ENCODE data around the gene BICDL2. TPM values are rescaled to one million over a fixed set of nuclear protein-coding genes. Genes with fewer than 3 reads are reported as not detected.

The BICDL2 gene
- polyA plus RNA-seq, 1 of the 3 experiments (the other 2 are of a cell fraction), result not detected

DNA sequence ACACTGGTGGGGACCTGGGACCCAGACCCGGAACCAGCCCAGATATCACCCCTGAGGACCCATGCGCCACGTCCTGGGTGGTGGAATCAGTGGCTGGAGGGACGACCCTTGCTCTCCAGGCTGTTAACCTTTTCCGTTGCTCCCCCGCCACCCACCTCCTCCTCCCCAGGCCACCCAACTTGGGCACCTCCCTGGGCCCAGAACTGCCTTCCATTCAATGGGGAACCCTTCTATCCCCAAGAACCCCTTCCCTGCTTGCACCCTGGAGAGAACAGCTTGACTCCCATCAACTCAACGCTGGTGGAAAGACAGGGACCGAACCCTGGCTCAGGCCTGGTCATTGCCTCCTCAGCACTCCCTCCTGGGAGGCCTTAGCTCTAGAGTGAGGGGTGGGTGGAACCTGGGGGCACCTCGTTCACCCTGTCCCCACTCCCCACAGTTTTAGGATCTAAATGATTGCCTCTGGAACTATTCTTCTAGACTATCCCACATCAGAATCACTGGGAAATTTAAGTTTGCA is 23.0 kb upstream of the BICDL2 start:
- H3K79me2 ChIP-seq (ENCODE audit: insufficient read depth), result no peaks in the 10 kb centered on the region
- no peaks in the 10 kb centered on the region for H3K9me3 ChIP-seq
- peaks cover 0 to 12% of the 10 kb centered on the region in 2 experiments; a peak in 1 of 4 replicates for H3K4me1 ChIP-seq (ENCODE audit: control insufficient read depth in 1 of 2, insufficient read depth in 2 of 2, low read depth in 1 of 2, low read length in 1 of 2)
- DNase-seq, result no peak
- no peaks in the 10 kb centered on the region for H4K20me1 ChIP-seq (ENCODE audit: insufficient read depth)
- no peaks in the 10 kb centered on the region for H3F3A ChIP-seq (replicated peaks; ENCODE audit: insufficient read depth)
- peak overlapping the region; percentile 70 to 87 for H3K4me3 ChIP-seq (ENCODE audit: low read depth in 2 of 2, low read length in 1 of 2)
- ChIA-PET CTCF (interaction anchor here (0.6 to 4.1 kb wide), 31 partner anchors 9 to 145 kb away, joined by 3 to 63 read pairs (median 11); partner anchors contain the start of genes HCFC1R1, THOC6, ZNF213 and ZSCAN10), POLR2A (interaction anchor here (1.3 to 2.0 kb wide), 2 partner anchors 12 to 69 kb away, joined by 3 to 6 read pairs; no protein-coding TSS in a partner anchor)
- no peaks in the 10 kb centered on the region for H3K9me2 ChIP-seq
- peak overlapping the region; percentile 53 to 72 for H3K27ac ChIP-seq (ENCODE audit: low read depth in 2 of 2, low read length in 1 of 2)
- H2AFZ ChIP-seq (ENCODE audit: low read depth), result peak overlapping the region; percentile 95
- H3K27me3 ChIP-seq (ENCODE audit: insufficient read depth), result no peaks in the 10 kb centered on the region
- no peaks in the 10 kb centered on the region for H3K36me3 ChIP-seq (replicated peaks in 1 of 2; ENCODE audit: control insufficient read depth in 1 of 2, insufficient read depth in 2 of 2, low read length in 1 of 2)
- WGBS (ENCODE audit: low lambda C conversion rate), result 79% methylated on average over 8 of the region's 9 CpGs
- peak overlapping the region; percentile 84 for H3K9ac ChIP-seq
- H3K4me2 ChIP-seq, result peak overlapping the region; percentile 99
- TF ChIP-seq, protein P1, sequence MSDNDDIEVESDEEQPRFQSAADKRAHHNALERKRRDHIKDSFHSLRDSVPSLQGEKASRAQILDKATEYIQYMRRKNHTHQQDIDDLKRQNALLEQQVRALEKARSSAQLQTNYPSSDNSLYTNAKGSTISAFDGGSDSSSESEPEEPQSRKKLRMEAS (IDR thresholded peaks at IDR 0.05; ENCODE audit: low read depth), result no peak
- TF ChIP-seq MXI1 (IDR thresholded peaks at IDR 0.05; ENCODE audit: low read depth, low read length) (no peak), RAD21 (IDR thresholded peaks at IDR 0.05; ENCODE audit: low read length) (no peak), MEF2A (IDR thresholded peaks at IDR 0.05; ENCODE audit: borderline replicate concordance, low read depth) (no peak), NFIC (IDR thresholded peaks at IDR 0.05; ENCODE audit: borderline replicate concordance) (no peak), RFX5 (IDR thresholded peaks at IDR 0.05; ENCODE audit: low read length) (no peak), RCOR1 (IDR thresholded peaks at IDR 0.05; ENCODE audit: low read length) (no peak), YY1 (IDR thresholded peaks at IDR 0.05; ENCODE audit: low read depth) (no peak), POLR2AphosphoS5 (IDR thresholded peaks at IDR 0.05; ENCODE audit: low read depth, low read length) (no peak)
- TF ChIP-seq, protein P2, sequence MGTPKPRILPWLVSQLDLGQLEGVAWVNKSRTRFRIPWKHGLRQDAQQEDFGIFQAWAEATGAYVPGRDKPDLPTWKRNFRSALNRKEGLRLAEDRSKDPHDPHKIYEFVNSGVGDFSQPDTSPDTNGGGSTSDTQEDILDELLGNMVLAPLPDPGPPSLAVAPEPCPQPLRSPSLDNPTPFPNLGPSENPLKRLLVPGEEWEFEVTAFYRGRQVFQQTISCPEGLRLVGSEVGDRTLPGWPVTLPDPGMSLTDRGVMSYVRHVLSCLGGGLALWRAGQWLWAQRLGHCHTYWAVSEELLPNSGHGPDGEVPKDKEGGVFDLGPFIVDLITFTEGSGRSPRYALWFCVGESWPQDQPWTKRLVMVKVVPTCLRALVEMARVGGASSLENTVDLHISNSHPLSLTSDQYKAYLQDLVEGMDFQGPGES (IDR thresholded peaks at IDR 0.05; ENCODE audit: low read depth, low read length), result no peak

DNA sequence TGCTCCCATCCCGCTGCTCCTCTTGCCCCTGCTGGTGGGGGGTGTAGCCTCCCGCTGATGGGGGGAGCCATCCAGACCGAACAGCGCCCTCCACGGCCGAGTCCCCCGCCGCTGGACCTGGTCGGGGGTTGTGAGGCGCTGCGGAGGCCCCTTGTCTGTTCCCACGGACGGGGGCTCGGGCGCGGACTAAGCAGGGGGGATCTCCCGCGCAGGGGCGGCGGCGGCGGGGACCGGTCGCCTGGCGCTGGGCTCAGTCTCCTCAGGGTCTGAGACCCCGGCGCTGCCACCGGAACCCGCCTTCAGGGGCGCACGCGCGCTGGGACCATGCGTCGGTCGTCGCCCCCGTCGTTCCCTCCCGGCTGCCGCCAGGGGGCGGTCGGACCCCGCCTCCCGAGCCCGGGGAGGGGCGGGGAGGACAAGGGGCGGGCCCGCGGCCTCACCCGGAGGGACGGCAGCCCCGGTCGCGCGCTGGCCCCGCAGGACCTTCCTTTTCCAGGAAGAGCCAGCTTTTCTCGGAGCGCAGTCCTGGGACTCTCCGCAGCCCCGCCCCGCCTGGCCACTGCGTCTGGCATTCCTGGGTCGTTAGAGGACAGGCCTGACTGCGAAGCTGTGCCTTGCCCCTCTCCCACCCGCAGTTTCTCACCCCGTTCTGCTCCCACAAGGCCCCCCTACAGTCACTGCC is 22.4 kb upstream of the BICDL2 start:
- no peaks in the 10 kb centered on the region for H3K9me2 ChIP-seq
- H3K27ac ChIP-seq (ENCODE audit: low read depth in 2 of 2, low read length in 1 of 2), result peak overlapping the region; percentile 53 to 72
- no peaks in the 10 kb centered on the region for H3K79me2 ChIP-seq (ENCODE audit: insufficient read depth)
- peak overlapping the region; percentile 99 for H3K4me2 ChIP-seq
- H4K20me1 ChIP-seq (ENCODE audit: insufficient read depth), result no peaks in the 10 kb centered on the region
- H3K36me3 ChIP-seq (replicated peaks in 1 of 2; ENCODE audit: control insufficient read depth in 1 of 2, insufficient read depth in 2 of 2, low read length in 1 of 2), result no peaks in the 10 kb centered on the region
- peaks cover 0 to 12% of the 10 kb centered on the region in 2 experiments; a peak in 1 of 4 replicates for H3K4me1 ChIP-seq (ENCODE audit: control insufficient read depth in 1 of 2, insufficient read depth in 2 of 2, low read depth in 1 of 2, low read length in 1 of 2)
- peak overlapping the region; percentile 84 for H3K9ac ChIP-seq
- H3F3A ChIP-seq (replicated peaks; ENCODE audit: insufficient read depth), result no peaks in the 10 kb centered on the region
- peak overlapping the region; percentile 95 for H2AFZ ChIP-seq (ENCODE audit: low read depth)
- 4% methylated on average over 11 of the region's 67 CpGs for WGBS (ENCODE audit: low lambda C conversion rate)
- DNase-seq, result peak; percentile 99
- no peaks in the 10 kb centered on the region for H3K27me3 ChIP-seq (ENCODE audit: insufficient read depth)
- H3K9me3 ChIP-seq, result no peaks in the 10 kb centered on the region
- POLR2A ChIA-PET, result interaction anchor here (0.5 to 2.0 kb wide), 4 partner anchors 11 to 840 kb away, joined by 3 to 6 read pairs (median 4); no protein-coding TSS in a partner anchor
- peak overlapping the region; percentile 70 to 87 for H3K4me3 ChIP-seq (ENCODE audit: low read depth in 2 of 2, low read length in 1 of 2)
- CTCF ChIA-PET, result interaction anchor here (0.6 to 4.1 kb wide), 50 partner anchors 8 to 145 kb away, joined by 3 to 63 read pairs (median 6); partner anchors contain the start of genes CLDN6, HCFC1R1, MMP25 and OR1F1
- no peak for TF ChIP-seq YY1 (IDR thresholded peaks at IDR 0.05; ENCODE audit: low read depth)
- TF ChIP-seq, protein P1 (IDR thresholded peaks at IDR 0.05; ENCODE audit: low read depth), result no peak
- no peak for TF ChIP-seq EZH2phosphoT487 (IDR thresholded peaks at IDR 0.05; ENCODE audit: borderline replicate concordance, low read depth)
- TF ChIP-seq GABPA (IDR thresholded peaks at IDR 0.05; ENCODE audit: low read depth), result no peak; the same call in 1 of the 2 replicates
- peak; percentile 65 for TF ChIP-seq MXI1 (IDR thresholded peaks at IDR 0.05; ENCODE audit: low read depth, low read length)
- no peak for TF ChIP-seq RFX5 (IDR thresholded peaks at IDR 0.05; ENCODE audit: low read length)
- TF ChIP-seq CHD2 (IDR thresholded peaks at IDR 0.05; ENCODE audit: low read length, partially characterized antibody), result peak; percentile 9
- TF ChIP-seq TEAD4 (IDR thresholded peaks at IDR 0.05; ENCODE audit: borderline replicate concordance, insufficient read depth), result no peak
- no peak for TF ChIP-seq RXRA (IDR thresholded peaks at IDR 0.05; ENCODE audit: borderline replicate concordance, low read depth)
- TF ChIP-seq FOXJ3 (CRISPR knock-in tag; IDR thresholded peaks at IDR 0.05), result no peak
- peak; percentile 74 for TF ChIP-seq SMC3 (IDR thresholded peaks at IDR 0.05; ENCODE audit: low read depth, low read length)
- TF ChIP-seq TAF1 (IDR thresholded peaks at IDR 0.05; ENCODE audit: borderline replicate concordance, low read depth, low read length), result peak; percentile 50; the same call in 1 of the 2 replicates
- TF ChIP-seq, protein P3, sequence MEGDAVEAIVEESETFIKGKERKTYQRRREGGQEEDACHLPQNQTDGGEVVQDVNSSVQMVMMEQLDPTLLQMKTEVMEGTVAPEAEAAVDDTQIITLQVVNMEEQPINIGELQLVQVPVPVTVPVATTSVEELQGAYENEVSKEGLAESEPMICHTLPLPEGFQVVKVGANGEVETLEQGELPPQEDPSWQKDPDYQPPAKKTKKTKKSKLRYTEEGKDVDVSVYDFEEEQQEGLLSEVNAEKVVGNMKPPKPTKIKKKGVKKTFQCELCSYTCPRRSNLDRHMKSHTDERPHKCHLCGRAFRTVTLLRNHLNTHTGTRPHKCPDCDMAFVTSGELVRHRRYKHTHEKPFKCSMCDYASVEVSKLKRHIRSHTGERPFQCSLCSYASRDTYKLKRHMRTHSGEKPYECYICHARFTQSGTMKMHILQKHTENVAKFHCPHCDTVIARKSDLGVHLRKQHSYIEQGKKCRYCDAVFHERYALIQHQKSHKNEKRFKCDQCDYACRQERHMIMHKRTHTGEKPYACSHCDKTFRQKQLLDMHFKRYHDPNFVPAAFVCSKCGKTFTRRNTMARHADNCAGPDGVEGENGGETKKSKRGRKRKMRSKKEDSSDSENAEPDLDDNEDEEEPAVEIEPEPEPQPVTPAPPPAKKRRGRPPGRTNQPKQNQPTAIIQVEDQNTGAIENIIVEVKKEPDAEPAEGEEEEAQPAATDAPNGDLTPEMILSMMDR (IDR thresholded peaks at IDR 0.05), result peak; percentile 63
- 0 out of 2 replicates have a peak, but pooled peaks have one; percentile 45 for TF ChIP-seq POLR2AphosphoS5 (IDR thresholded peaks at IDR 0.05; ENCODE audit: low read depth, low read length)
- no peak for TF ChIP-seq RCOR1 (IDR thresholded peaks at IDR 0.05; ENCODE audit: low read length)

Data from SK-N-SH (cell line).